ENCODE measurements around the gene GPR55. TPM values are rescaled to one million over a fixed set of nuclear protein-coding genes. Genes with fewer than 3 reads are reported as not detected.
"Not testable (repeated sequence)": the region's sequence is repeated elsewhere in the genome, so short reads cannot be mapped to it uniquely, and the experiment has no call there.

The GPR55 gene
- total RNA-seq, 1 experiment from 2014 or later, result not detected

- no peak overlapping the region for H3K27ac Mint-ChIP-seq (ENCODE audit: unreplicated experiment)
These were observed 44.6 kb upstream of the GPR55 start for GRCh38 chr2:230969659-230970015.

GRCh38 chr2:230968921-230969658, 44.0 kb upstream of the GPR55 start:
- BruUV-seq (replicated peaks), result no TSS peak
- TF ChIP-seq CTCF (IDR thresholded peaks at IDR 0.05; ENCODE audit: insufficient read depth in 1 of 2, low read depth in 1 of 2, low read length in 1 of 2, severe bottlenecking in 1 of 2, unreplicated experiment in 1 of 2), result no peak
- Mint-ChIP-seq H3K27me3 (ENCODE audit: insufficient read depth, unreplicated experiment) (no peaks in the 10 kb centered on the region), H3K4me1 (ENCODE audit: low read depth, unreplicated experiment) (no peaks in the 10 kb centered on the region), H3K36me3 (ENCODE audit: insufficient read depth, unreplicated experiment) (no peaks in the 10 kb centered on the region), H3K9me3 (ENCODE audit: unreplicated experiment) (no peaks in the 10 kb centered on the region), H3K27ac (ENCODE audit: unreplicated experiment) (no peak overlapping the region), H3K4me3 (ENCODE audit: unreplicated experiment) (no peak overlapping the region)
- no peaks in the 10 kb centered on the region for H3K9me3 ChIP-seq
- intact Hi-C loops (cut with micrococcal nuclease; ENCODE audit: unreplicated experiment), result no loop called here
- ChIA-PET CTCF (no interaction called here), POLR2A (no interaction called here)
- H3K36me3 ChIP-seq (ENCODE audit: control insufficient read depth, insufficient read depth, low read length), result no peaks in the 10 kb centered on the region
- H3K4me3 ChIP-seq (ENCODE audit: low read depth, low read length), result no peak overlapping the region
- H3K4me1 ChIP-seq, result no peaks in the 10 kb centered on the region
- DNase-seq, result no peak
- no peaks in the 10 kb centered on the region for H3K27me3 ChIP-seq (replicated peaks; ENCODE audit: control insufficient read depth, insufficient read depth, low read length)

More at GRCh38 chr2:230969659-230970015, 44.6 kb upstream of the GPR55 start:
- ChIA-PET POLR2A (no interaction called here), CTCF (no interaction called here)
- no peak overlapping the region for H3K4me3 ChIP-seq (ENCODE audit: low read depth, low read length)
- Mint-ChIP-seq H3K4me3 (ENCODE audit: unreplicated experiment) (no peak overlapping the region), H3K4me1 (ENCODE audit: low read depth, unreplicated experiment) (no peaks in the 10 kb centered on the region), H3K27me3 (ENCODE audit: insufficient read depth, unreplicated experiment) (no peaks in the 10 kb centered on the region), H3K36me3 (ENCODE audit: insufficient read depth, unreplicated experiment) (no peaks in the 10 kb centered on the region), H3K9me3 (ENCODE audit: unreplicated experiment) (no peaks in the 10 kb centered on the region)
- no peak for TF ChIP-seq CTCF (IDR thresholded peaks at IDR 0.05; ENCODE audit: insufficient read depth in 1 of 2, low read depth in 1 of 2, low read length in 1 of 2, severe bottlenecking in 1 of 2, unreplicated experiment in 1 of 2)
- H3K27me3 ChIP-seq (replicated peaks; ENCODE audit: control insufficient read depth, insufficient read depth, low read length), result no peaks in the 10 kb centered on the region
- H3K4me1 ChIP-seq, result no peaks in the 10 kb centered on the region
- DNase-seq, result no peak
- BruUV-seq (replicated peaks), result no TSS peak
- no peaks in the 10 kb centered on the region for H3K36me3 ChIP-seq (ENCODE audit: control insufficient read depth, insufficient read depth, low read length)
- intact Hi-C loops (cut with micrococcal nuclease; ENCODE audit: unreplicated experiment), result no loop called here
- no peaks in the 10 kb centered on the region for H3K9me3 ChIP-seq

GRCh38 chr2:230968314-230968713, 43.3 kb upstream of the GPR55 start:
- H3K27ac Mint-ChIP-seq (ENCODE audit: unreplicated experiment); H3K36me3 ChIP-seq (ENCODE audit: control insufficient read depth, insufficient read depth, low read length); H3K9me3 Mint-ChIP-seq (ENCODE audit: unreplicated experiment); H3K4me1 Mint-ChIP-seq (ENCODE audit: low read depth, unreplicated experiment); H3K4me1 ChIP-seq; BruUV-seq (replicated peaks); H3K27me3 ChIP-seq (replicated peaks; ENCODE audit: control insufficient read depth, insufficient read depth, low read length); POLR2A ChIA-PET; H3K27me3 Mint-ChIP-seq (ENCODE audit: insufficient read depth, unreplicated experiment); intact Hi-C loops (cut with micrococcal nuclease; ENCODE audit: unreplicated experiment); H3K4me3 ChIP-seq (ENCODE audit: low read depth, low read length); H3K4me3 Mint-ChIP-seq (ENCODE audit: unreplicated experiment); H3K9me3 ChIP-seq; H3K36me3 Mint-ChIP-seq (ENCODE audit: insufficient read depth, unreplicated experiment); DNase-seq; CTCF ChIA-PET: not testable (repeated sequence)

GRCh38 chr2:230967113-230967512, 42.1 kb upstream of the GPR55 start:
- H3K4me1 ChIP-seq, result no peaks in the 10 kb centered on the region
- no peaks in the 10 kb centered on the region for H3K36me3 ChIP-seq (ENCODE audit: control insufficient read depth, insufficient read depth, low read length)
- Mint-ChIP-seq H3K36me3 (ENCODE audit: insufficient read depth, unreplicated experiment) (no peaks in the 10 kb centered on the region), H3K4me1 (ENCODE audit: low read depth, unreplicated experiment) (no peaks in the 10 kb centered on the region), H3K27me3 (ENCODE audit: insufficient read depth, unreplicated experiment) (no peaks in the 10 kb centered on the region), H3K9me3 (ENCODE audit: unreplicated experiment) (no peaks in the 10 kb centered on the region), H3K4me3 (ENCODE audit: unreplicated experiment) (no peak overlapping the region), H3K27ac (ENCODE audit: unreplicated experiment) (no peak overlapping the region)
- no peak for DNase-seq
- POLR2A ChIA-PET, result no interaction called here
- intact Hi-C loops (cut with micrococcal nuclease; ENCODE audit: unreplicated experiment), result no loop called here
- CTCF ChIA-PET, result no interaction called here
- H3K9me3 ChIP-seq, result no peaks in the 10 kb centered on the region
- TF ChIP-seq CTCF (IDR thresholded peaks at IDR 0.05; ENCODE audit: insufficient read depth in 1 of 2, low read depth in 1 of 2, low read length in 1 of 2, severe bottlenecking in 1 of 2, unreplicated experiment in 1 of 2), result no peak
- H3K4me3 ChIP-seq (ENCODE audit: low read depth, low read length), result no peak overlapping the region
- BruUV-seq (replicated peaks), result no TSS peak
- H3K27me3 ChIP-seq (replicated peaks; ENCODE audit: control insufficient read depth, insufficient read depth, low read length), result no peaks in the 10 kb centered on the region
